ENCODE measurements around the gene ZBTB26.
A peak's percentile ranks its signal among the peaks of the same experiment; 100 is the strongest.

The ZBTB26 gene, protein sequence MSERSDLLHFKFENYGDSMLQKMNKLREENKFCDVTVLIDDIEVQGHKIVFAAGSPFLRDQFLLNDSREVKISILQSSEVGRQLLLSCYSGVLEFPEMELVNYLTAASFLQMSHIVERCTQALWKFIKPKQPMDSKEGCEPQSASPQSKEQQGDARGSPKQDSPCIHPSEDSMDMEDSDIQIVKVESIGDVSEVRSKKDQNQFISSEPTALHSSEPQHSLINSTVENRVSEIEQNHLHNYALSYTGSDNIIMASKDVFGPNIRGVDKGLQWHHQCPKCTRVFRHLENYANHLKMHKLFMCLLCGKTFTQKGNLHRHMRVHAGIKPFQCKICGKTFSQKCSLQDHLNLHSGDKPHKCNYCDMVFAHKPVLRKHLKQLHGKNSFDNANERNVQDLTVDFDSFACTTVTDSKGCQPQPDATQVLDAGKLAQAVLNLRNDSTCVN

DNA sequence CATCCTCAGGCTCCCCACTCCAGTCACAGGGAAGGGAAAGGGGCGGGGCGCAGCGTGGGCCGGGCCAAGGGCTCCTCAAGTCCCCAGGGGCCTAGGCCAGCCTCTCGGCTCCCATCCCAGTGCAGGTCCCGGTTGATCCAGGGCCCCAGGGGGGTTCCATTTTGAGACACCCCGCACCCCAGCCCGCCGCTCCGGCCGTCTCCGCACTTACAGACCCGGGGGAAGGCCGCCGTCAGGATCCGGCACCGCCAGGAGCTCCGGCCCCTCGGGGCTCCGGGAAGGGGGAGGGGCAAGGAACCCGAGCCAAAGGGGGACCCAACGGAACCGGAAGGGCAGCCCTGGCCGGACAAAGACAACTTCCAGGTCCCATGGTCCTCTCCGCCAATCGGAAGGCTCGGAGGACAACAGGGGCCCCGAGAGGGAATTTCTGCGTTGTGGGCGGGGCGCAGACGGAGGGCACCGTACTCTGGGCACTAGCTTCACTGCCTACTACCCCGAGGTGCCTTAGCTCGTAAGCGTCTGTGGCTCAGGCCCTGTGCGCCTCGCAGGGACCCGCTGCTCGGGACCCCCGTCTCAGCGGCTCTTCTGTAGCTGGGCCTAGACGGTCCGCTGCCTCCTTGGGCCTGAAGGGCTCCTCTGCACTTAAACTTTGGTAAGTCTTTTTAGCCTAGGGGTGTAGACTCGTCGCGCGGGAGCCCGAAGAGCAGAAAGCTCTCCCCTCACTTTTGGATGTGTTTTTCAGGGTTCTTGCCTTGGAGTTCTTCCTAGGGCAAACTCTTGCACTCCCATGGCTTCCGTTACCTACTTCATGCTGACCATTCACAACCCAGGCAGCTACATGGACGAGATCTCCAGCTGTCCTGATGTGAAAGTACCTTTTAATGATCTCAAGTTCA is at the start of gene ZBTB26:
ZBTB26 (minus strand) TSS at position 287 of the 896 bp plus-strand sequence. CDS start 11,578 bp downstream, outside the sequence.
- no peak for FAIRE-seq

DNA sequence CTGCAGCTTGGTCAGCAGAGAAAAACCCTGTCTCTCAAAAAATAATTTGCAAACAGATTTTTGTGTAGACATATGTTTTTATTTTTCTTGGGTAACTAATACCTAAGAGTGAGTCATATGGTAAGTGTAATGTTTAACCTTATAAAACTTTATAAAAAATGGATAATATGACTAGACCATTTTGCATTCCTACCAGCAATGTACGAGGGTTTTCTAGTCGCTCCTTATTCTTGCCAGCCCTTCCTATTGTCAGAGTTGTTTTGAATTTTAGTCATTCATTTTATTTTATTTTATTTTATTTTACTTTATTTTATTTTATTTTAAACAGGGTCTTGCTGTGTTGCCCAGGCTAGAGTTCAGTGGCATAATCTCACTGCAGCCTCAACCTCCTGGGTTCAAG is 47.3 kb upstream of the ZBTB26 start:
- no peak for FAIRE-seq

DNA sequence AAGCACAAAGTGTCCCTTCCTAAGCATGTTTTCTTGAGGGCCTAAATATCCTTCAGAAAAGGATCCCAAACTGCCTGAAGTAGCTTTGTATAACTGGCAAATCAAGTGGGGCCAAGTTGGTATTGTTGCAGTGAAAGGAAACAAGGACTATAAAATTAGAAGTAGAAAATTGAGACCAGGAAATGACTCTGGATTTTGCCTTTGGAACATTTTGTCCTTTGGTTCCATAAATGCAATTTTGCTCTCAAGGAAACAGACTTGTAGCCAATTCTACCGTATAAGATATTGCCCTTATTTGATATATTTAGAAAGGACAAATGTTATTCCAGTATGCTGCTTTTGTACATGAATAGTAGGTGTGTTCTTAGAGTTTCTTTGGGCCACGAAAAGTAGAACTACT is 43.9 kb upstream of the ZBTB26 start:
- FAIRE-seq: no peak

DNA sequence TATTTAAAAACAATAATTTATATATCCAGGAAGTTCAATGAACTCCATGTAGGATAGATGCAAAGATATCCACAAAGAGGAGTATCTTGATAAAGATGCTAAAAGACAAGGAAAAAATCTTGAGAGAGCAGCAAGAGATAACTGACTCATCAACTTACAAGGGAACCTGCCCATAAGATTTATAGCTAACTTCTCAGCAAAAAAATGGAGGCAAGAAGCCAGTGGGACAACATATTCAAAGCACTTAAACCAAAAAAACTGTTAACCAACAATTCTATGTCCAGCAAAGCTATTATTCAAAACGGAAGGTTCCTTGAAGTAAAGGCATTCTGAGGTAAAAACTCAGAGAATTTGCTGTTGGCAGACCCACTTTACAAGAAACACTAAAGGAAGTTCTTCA is 29.8 kb upstream of the ZBTB26 start:
- FAIRE-seq: no peak

DNA sequence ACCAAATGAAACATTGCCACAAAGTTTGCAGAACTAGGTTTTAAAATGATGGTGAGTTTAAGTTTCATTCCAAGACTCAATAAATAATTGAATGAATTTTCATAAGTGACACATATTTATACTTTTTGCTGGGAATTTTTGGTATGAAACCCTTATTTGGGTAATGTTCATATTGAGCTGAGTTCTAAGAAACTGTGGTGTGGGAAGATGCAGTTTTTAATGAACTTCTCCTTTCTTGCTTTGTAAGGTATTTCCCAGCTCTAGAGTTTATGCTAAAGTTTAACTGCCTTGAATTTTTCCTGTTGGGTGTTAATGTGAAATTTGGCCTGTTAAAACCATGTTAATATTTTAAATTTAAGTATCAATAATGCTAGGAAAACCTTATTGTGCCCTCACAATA is 24.6 kb upstream of the ZBTB26 start:
- no peak for FAIRE-seq

DNA sequence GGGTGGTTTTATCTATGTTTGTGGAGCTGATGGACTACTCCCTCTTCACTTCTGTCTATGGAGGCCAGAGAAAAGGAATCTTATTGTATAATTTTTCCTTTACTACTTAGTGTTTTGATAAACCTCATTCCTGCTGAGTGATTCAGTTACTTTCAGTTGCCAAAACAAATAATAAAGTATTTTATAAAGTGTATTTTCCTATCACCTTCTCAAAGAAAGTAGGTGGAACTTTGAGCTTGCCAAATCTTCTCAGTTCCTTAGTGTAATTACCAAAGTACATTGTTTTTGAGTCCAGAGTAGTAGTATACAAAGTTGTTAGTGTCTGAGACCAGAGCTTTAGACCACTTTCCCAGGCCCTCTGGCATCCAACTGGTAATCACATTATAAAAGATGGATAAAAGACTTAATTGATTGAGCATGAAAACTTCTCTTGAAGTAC is 23.0 kb upstream of the ZBTB26 start:
- peak; percentile 4 for FAIRE-seq

DNA sequence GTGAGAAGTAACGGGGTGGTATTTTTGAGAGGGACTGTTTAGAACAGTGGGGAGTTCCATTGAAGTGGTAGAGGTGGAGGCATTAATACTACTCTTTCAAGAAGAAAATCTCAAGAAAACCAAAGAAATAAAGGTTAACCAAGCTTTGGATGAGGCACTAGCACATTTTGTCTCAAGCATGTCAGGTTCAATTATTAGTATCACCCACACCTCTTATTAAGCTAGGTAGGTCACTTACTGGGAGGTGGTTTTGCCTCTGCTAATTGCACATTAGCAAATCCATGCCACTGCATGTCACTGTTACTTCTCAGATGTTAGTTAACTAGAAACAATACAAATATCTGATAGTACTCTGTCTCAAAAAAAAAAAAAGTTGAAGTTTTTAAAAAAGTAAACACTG is 19.7 kb upstream of the ZBTB26 start:
- FAIRE-seq: no peak

DNA sequence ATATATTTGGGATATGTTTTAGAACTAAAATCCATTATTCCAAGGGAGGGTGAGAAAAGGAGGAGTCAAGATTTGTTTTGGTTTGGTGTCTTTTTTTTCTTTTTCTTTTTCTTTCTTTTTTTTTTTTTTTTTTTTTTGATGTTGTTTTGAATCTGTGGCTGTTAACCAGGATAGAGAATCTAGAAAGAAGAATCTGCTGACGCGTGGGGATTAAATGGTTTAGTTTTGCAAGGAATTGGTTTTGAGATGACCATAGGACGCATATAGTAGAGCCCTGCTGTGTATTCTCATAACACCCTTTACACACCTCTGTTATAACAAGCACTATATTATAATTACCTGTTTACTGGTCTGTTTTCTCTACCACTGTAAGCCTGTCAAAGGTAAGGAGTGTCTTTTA is 19.0 kb upstream of the ZBTB26 start:
- FAIRE-seq: no peak

DNA sequence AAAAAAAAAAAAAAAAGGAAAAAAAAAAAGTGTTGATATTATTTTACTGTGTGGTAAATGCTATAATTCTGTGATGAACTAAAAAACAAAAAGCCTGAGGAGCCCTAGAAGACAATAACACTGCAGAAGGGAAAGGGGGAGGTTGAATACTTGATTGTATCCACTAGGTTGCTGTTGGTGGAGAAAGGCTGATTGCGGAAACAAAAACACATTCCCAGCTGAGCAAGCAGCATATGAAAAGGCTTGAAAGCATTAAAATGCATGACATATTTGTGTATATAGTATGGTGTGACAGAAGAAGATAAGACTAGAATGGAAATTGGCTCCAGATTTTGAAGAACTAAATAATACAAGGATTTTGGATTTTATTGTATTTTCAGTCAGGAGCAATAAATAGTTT is 18.4 kb upstream of the ZBTB26 start:
- FAIRE-seq: no peak

DNA sequence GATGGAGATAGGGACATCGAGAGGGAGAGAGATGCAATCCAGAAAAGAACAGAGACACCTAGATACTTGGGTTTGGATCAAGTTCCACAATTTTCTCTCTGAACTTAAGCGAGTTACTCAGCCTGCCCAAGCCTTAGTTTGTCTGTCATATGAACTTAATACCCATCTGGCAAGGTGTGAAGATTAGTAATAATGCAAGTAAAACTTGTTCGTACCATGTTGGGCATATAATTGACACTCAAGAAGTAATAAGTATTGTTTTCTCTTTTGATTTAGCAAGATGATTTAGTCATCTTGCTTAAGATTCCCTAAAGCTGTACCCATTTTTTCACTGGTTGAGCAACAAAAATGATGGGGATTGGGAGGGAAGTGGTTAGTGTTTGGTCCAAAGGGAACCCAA is 17.0 kb upstream of the ZBTB26 start:
- FAIRE-seq: no peak

DNA sequence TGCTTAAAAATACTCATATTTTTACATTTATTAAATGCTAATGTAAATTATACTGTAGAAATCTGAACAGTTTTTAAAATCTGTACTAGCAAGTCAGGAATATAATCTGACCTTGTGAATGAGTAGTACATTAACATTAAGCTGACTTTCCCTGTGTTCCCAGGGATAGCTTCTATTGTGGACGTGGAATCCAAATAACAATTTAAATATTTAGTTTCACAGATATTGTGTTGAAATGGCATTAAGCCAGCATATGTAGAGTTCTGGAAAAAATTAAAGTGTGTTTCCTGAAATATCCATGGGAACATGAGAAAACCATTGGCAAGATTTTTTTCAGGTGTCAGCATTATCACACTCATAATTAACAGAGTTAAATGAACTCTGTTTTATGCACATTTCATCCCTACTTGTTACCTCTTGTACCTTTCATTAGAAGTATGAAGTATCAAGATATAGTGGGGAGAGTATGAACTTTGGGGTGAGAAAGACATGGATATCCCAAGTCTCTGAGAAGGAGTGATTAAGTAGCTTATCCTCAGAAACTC is 15.2 kb upstream of the ZBTB26 start:
- FAIRE-seq: no peak

DNA sequence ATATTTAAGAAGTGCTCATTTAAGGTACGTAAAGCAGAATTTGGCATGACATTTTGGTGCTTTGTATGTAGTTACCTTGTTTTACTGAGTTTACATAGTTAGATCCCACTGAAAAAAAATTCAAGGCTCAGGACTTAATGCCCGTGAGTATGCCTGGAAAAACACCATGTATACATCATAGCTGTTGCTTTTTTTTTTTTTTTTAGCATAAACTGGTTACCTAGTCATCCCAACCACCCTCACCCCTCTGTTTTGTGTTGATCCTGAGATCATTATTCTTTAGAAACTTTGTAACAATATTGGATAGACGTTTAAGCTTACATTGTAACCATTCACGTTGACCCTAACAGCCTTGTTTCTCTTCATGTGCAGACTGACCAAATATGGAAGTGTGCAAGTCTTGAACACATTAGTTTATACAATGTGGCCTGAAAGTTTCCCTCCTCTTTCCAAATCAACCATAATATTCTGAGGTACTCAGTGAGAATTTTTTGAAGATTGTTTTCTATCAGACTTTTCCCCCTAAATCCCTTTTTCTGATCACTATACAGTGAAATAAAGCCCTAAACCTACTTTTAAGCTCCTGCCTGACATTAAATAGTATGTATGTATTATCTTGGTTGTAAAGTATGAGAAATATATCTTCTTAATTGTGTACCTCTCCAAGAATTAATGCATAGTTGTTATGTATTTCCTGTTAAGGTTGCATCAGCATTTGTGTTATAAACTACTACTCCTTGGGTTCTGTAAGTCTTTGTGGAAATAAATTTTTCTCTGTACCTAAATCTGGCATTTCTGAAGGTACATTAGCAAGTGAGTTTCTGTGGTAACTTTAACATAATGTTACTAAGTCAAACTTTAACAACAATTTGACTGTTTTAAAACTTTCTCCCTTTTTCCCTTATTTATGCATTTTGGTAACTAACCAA is 13.9 kb upstream of the ZBTB26 start:
- FAIRE-seq: no peak

DNA sequence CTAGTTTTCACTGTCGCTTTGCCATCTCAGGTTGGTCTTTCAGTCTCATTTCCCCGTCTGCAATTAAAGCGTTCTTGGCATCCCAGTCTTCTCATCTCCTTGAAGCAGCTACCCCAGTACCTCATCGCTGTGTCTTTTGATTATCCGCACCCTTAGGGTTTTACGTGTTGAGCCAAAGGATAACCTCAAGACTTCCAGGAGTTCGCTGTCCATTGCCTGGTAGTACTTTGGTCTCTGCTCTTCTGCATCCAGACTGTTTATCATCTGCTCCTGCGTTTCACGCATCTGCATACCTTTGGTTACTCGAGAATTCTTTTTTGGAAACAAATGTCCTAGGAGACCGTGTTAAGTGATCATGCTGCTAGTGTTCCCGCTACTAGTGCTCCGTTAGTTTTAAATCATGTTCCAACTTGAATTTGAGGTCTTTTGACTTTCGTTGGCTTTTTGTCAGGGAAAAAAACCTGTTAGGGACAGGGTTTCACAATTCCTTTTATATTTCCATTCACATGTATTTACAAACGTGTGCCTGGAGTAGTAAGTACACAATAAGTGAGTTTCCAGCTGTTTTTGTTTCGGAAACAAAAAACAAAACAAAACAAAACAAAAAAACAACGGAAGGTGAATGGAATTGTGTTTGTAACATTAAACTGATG is 10.4 kb upstream of the ZBTB26 start:
- no peak for FAIRE-seq

DNA sequence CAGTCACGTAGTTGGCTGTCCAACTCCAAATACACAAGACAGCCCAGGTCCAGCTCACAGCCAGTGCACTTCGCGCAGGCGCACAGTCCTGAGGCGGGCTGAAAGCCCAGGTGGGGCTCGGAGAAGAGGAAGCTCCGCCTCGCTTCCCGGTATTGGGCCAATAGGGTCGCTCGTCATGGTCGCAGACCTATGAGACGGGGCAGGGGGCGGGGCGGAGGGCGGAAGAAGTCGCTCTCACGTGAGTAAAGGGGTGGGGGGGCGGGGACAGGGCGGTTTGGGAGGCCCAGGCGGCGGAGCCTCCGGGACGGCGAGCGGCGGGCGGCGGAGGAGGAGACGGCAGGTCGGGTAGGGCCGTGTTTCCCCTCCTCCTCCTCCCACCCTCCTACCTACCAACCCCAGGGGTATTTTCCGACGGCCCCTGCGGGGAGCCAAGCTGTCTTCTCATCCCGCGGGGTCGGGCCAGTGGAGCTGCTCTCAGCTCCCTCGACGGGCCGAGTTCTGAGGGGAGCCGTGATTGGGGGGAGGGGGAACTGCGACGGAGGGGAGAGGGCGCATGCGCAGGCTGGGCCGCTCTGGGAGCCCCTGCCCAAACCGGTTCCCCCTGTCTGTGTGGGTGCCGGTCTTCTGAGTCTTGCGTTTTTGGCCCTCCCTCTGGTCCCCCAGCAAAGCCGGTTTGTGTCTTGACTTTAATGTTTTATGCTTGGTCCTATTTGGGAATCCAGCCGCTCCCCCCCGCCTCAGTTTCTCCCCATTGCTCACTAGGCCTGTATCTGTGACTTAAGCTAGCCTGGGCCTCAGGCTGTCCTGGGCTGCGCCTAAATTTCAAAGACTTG is 9.7 kb upstream of the ZBTB26 start, which contains the start of gene RABGAP1:
RABGAP1 (plus strand) TSS at position 272 of the 833 bp plus-strand sequence. CDS start 16,040 bp downstream, outside the sequence.
- no peak for FAIRE-seq

DNA sequence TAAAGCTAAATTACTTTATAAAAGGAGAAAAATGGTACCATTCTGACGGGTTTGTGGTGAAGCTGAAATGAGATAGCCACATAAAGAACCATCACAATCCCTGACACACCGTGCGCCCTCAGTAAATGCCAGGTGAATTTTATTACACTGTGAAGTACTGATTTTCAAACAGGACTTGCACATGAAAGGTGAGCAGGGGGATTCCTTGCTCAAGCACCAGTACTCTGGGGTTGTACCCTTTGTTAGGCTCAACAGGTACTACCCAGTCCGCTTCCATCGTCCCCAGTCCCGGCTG is 9.1 kb upstream of the ZBTB26 start:
- no peak for FAIRE-seq

DNA sequence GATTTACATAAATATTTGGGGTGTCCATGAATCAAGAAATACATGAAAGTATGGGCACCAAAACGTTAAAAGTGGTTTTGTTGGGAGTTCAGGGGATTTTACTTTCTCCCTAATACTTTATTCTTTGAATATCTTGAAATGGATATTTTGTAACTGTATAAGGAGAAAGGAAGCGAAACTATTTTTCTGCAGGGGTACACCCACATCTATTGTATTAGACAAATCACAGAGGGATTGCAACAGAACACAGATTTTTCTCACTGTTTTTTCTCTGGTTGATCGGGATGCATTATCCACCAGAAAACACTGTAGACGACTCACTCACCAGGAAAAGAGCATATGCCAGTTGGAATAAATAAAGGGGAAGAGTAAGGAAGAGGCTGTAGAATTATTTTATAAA is 8.3 kb upstream of the ZBTB26 start:
- no peak for FAIRE-seq

DNA sequence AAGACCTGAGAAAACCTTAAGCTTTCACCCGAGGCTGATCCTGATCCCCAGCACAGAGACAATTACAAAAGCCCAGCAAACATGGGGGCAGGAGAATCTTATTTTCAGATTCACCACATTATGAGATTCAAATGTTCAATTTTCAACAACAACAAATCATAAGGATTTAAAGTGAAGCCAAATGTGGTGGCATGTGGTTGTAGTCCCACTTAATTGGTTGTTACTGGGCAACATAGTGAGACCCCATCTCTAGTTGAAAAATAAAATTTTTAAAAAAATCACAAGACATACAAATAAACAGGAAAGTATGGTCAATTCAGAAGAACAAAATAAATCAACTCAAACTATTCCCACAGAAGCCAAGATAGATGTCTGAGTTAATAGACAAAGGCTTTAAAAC is 5.6 kb upstream of the ZBTB26 start:
- FAIRE-seq: no peak

DNA sequence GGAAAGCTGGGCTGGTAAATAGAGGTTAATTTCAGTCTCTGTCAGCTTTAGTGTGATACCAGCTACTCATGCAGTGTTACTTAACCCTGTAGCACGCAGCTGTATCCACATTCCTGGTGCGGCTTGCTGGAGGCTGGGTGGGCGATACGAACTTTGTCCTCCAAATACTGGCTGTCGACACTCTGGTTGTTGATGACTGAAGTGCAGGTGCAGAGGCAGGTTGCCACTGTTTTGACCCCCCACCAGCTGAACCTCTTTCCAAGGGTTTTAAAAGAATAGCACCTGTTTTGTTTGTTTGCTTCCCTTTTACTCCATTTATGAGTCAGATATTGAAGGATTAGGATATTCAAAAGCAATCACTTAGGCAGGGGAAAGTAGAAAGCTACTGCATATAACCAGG is 5.2 kb upstream of the ZBTB26 start:
- FAIRE-seq: no peak

DNA sequence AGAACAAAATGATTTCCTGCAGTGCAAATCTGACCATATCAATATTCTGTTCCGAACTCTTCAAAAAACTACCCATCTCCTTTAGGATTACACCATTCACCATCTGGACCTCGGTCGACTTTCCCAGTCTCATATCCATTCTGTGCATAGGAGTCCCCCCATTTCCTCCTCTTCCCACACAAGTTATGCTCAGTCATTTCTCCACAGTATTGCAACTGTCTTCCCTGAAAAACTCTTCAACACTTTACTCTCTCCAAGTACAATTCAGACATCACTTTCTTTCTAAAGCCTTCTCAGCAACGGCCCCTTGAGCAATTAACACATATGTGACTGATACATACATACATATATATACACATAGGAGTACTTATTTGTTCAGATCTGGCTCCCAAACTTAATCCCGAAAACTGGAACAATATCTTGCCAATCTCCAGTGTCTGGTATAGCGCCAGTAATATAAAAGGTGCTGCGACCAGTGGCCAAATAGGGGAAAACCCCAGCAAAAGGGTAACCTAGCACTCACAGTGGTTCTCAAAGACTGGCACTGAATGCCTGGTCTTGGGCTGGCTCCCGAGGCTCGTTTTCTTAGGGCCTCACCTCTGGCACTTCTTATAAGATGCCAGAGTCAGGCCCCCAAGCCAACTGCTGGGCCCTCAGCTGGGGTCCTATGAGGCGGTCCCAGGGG is 629 bp downstream of the ZBTB26 start:
- FAIRE-seq: no peak

DNA sequence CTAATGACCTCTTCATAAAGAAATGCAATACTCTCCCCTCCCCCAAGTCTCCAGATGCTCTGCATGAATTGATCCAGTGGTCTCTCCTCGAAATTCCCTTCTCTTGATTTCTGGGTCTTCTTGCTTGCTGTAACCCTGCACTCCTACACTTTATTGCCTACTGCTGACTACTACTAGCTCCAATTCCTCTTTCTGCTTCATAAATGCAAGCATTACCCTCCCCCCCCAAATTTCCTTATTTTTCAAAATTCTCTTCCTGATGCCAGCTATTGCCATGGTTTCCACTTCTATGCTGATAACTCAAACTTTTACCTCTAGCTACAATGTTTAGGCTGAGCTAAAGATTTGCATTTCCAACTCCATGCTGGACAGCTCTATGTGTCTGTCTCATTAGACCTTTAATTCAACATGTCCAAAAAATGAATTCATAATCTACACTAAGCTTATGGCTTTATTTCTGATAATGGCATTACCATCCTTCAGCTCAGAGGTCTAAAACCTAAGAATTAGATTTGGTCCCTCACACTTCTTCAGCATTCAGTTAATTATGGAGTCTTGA is 1.4 kb downstream of the ZBTB26 start:
- no peak for FAIRE-seq

All from endometrium (tissue), 2 donors.